GM12873 (cell line): Measurements from ENCODE around the gene CCNE1.

Experiments used
- CTCF ChIP-seq: IDR thresholded peaks from 2 replicates; pipeline ENCODE4 v1.5.1; 2012; ENCODE audit warnings: low read depth, mild to moderate bottlenecking, moderate library complexity, low read length, control low read depth; ENCODE audit not compliant: insufficient read depth; ENCODE audit errors: missing control alignments

CCNE1 gene

DNA sequence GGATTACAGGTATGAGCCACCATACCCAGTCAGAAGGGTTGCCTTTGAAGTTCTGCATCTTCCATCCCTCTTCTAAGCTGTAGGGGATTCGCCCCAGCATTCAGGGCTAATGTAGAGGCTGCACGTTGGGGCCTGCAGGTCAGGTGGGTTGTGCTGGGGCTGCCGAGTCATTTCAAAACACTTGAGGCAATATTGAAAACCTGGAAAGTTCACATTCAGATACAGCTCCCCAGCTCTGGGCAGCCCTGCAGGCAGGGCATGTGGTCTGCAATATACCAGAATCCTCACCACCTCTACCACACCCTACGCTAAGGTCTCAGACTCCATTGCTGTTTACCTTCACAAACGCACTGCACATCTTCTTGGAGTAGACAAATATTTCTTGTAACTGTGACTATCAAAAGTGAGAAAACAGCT is 24.6 kb downstream of the CCNE1 start:
- TF ChIP-seq CTCF, result no peak

- TF ChIP-seq CTCF, result no peak
These were observed 25.7 kb downstream of the CCNE1 start for GRCh38 chr19:29837448-29837981.

- TF ChIP-seq CTCF, result no peak
These were observed 26.2 kb downstream of the CCNE1 start for GRCh38 chr19:29837996-29838395.

DNA sequence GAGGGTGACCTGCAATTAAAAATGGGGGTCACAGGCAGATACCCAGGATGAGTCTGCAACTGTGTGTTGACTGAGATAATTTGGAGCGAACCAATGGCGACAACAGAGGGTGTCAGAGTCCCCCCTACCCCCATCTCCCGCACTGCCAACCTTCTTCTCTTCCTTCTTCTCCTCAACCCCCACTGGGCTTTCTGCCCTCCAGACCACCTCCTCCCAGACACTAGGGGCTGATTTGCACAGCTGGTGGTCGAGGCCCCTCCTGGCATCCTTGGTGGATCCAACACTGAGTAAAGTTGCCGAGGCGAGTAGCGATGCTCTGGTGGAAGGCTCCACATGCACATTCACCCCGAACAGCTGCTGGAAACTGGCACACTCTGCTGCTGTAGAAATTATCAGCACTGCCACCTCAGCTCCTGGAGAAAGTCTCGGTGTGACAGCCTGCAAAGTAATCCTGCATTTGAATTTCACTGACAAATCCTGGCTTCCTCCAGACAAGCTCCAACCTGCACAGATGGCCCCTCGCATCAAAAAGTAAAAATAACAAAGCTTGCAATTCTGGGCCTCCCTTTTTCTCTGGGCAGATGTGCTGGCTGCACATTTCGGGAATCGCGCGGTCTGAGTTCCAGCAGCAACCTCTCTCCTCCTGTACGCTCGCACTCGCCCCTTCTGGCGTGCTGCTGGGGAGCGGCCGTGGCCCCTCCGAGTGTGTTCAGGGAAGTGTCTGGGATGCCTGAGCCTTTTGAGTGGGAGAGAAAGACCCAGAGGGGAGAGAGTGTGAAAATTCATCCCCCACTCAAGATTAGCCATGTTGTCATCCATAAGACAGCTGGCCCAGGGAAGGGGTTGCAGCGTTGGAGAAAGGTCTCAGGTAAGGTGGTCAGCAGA is 28.5 kb downstream of the CCNE1 start:
- TF ChIP-seq CTCF, result no peak

GRCh38 chr19:29841209-29841558 is 29.4 kb downstream of the CCNE1 start:
- TF ChIP-seq CTCF, result no peak

DNA sequence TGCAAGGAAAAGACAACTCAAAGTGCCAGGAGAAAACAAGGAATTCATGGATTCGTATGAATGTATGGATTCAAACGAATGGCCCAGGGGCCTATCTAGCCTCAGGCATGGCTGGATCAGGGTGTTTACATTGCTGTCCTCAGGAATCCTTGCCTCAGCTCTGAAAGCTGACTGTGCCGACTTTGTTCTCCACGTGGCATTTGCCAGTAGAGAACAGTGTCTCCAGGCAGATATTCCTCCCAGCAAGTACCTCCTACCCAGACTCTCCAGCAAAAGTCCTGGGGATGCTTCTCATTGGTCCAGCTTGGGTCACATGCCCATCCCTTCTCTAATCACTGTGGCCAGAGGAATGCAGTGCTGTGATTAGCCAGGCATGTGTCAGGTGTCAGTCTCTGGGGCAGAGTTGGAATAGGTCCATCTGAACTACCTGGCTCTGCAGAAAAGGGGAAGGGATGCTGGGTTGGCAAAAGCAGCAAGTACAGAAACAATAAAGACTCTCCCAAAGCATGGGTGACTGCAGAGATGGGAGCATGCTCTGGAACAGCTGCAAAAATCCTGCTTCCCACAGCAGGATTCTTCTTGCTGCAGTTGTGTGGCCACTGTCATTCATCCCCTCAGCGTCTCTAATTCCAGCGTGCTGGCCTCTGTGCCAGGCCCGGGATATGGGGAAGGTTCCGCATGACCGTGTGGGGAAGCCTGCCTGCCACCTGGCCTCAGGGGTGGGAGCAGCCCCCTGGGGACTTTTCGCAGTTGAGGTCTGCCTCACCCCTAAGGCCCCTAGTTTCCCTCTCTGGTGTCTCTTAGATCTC is 30.0 kb downstream of the CCNE1 start:
- TF ChIP-seq CTCF, result no peak
